A549 (cell line): ENCODE results near the gene SNX27. TPM values are rescaled to one million over a fixed set of nuclear protein-coding genes. Genes with fewer than 3 reads are reported as not detected.

Experiments used
- ATAC-seq, 2 experiments: fragments of 200-7000 bp in 1 of 2; fragments of >200 bp in 1 of 2; cut with Nextera tagmentation in 1 of 2; cut with Tn5 transposase in 1 of 2; 3 replicates each; pipeline versions ENCODE4 v1.8.0 to v1.9.1; 2018 to 2020; ENCODE audit warnings: mild to moderate bottlenecking in 1 of 2, moderate library complexity in 1 of 2
- CTCF ChIA-PET: fragments of 300-600 bp; sonication (Branson Sonifier 250); formaldehyde crosslinking; extraction: SDS; loops from one replicate; lab custom pipeline; 2021; ENCODE audit warnings: antibody characterized with exemption, inconsistent platforms; lab: Yijun Ruan, JAX
- POLR2A ChIA-PET: fragments of 350-600 bp; formaldehyde crosslinking; extraction: SDS; loops from one replicate; lab custom pipeline; 2021; ENCODE audit warnings: antibody characterized with exemption, inconsistent platforms; lab: Yijun Ruan, JAX
- DNase-seq, 2 experiments: peaks; one replicate each; pipeline versions ENCODE4 v3.0.0 to v3.0.0-alpha.2; 2011 to 2016; ENCODE audit warnings: low read depth in 1 of 2, low spot score in 1 of 2
- FAIRE-seq: peaks from 2 replicates; lab custom pipeline; 2011; peaks lifted over from hg19 to GRCh38; lab: Jason Lieb, UNC
- H3K27ac ChIP-seq, 2 experiments: fragments of >200 bp; sonication (Bioruptor Twin); formaldehyde crosslinking; 3 replicates each; pipeline ENCODE4 v1.5.1; 2016 to 2017
- H3K4me1 ChIP-seq: fragments of >200 bp; sonication (Bioruptor Twin); formaldehyde crosslinking; 3 replicates; pipeline ENCODE4 v1.6.1; 2016
- H3K4me2 ChIP-seq: fragments of >200 bp; sonication (Bioruptor Twin); formaldehyde crosslinking; 3 replicates; pipeline ENCODE4 v1.6.1; 2016
- H3K4me3 ChIP-seq: fragments of >200 bp; sonication (Bioruptor Twin); formaldehyde crosslinking; 3 replicates; pipeline ENCODE4 v1.5.1; 2016
- H3K9me3 ChIP-seq: fragments of >200 bp; sonication (Bioruptor Twin); formaldehyde crosslinking; 3 replicates; pipeline ENCODE4 v1.6.1; 2016
- EHF ChIP-seq: fragments of 250-450 bp; sonication (Bioruptor Pico); IDR thresholded peaks from 2 replicates; pipeline ENCODE4 v1.5.0; 2020; ENCODE audit warnings: mild to moderate bottlenecking
- EHMT2 ChIP-seq: fragments of 200-600 bp; sonication (generic); IDR thresholded peaks from 2 replicates; pipeline ENCODE4 v1.6.1; 2016; ENCODE audit warnings: antibody characterized with exemption, low read depth, mild to moderate bottlenecking, moderate library complexity
- EP300 ChIP-seq, 2 experiments: fragments of >200 bp; sonication (Bioruptor Twin); formaldehyde crosslinking; IDR thresholded peaks; 2 replicates in 1 of 2; 3 replicates in 1 of 2; pipeline ENCODE4 v1.6.1; 2016 to 2017
- ESRRA ChIP-seq: fragments of 150-350 bp; IDR thresholded peaks from 2 replicates; pipeline ENCODE4 v1.6.1; 2014; ENCODE audit warnings: mild to moderate bottlenecking, low read length, borderline replicate concordance
- HEYL ChIP-seq: fragments of 250-450 bp; sonication (Bioruptor Pico); IDR thresholded peaks from 2 replicates; pipeline ENCODE4 v1.8.0; 2021; ENCODE audit warnings: mild to moderate bottlenecking, moderate library complexity
- HOXB5 ChIP-seq: fragments of 250-450 bp; sonication (Bioruptor Pico); IDR thresholded peaks from 2 replicates; pipeline ENCODE4 v1.5.0; 2020; ENCODE audit warnings: mild to moderate bottlenecking, moderate library complexity
- KDM1A ChIP-seq: fragments of 200-600 bp; sonication (generic); IDR thresholded peaks from 2 replicates; pipeline ENCODE4 v1.6.1; 2016; ENCODE audit warnings: low read depth, mild to moderate bottlenecking
- MAFK ChIP-seq: fragments of 450-650 bp; IDR thresholded peaks from 2 replicates; pipeline ENCODE4 v1.6.1; 2014; ENCODE audit not compliant: partially characterized antibody
- NR3C1 ChIP-seq: fragments of >200 bp; sonication (Bioruptor Twin); formaldehyde crosslinking; IDR thresholded peaks from 3 replicates; pipeline ENCODE4 v1.6.1; 2017
- POLR2AphosphoS2 ChIP-seq: conservative IDR thresholded peaks from 2 replicates; pipeline ENCODE4 v1.6.1; 2012; ENCODE audit warnings: low read length, improper control_type of control experiment, inconsistent platforms
- RARB ChIP-seq: fragments of 250-450 bp; sonication (Bioruptor Pico); IDR thresholded peaks from 2 replicates; pipeline ENCODE4 v1.8.0; 2021; ENCODE audit warnings: mild to moderate bottlenecking, moderate library complexity
- ZFP36 ChIP-seq: fragments of 450-650 bp; IDR thresholded peaks from 2 replicates; pipeline ENCODE4 v1.6.1; 2014; ENCODE audit warnings: borderline replicate concordance; ENCODE audit not compliant: partially characterized antibody
- WGBS: methylation state at CpG from one replicate; pipeline ENCODE4 v1.1.6; 2017; ENCODE audit errors: missing lambda C conversion rate; 5-methylcytosine and 5-hydroxymethylcytosine counted together
- polyA plus RNA-seq, 4 experiments: library from polyadenylated mRNA; depleted of rRNA in 3 of 4; stranded (reverse); fragments of >200 nt; fragmentation: RNase III in 1 of 4; extraction: RNeasy Plus Mini Kit Qiagen cat#74134 plus additional on column Dnase treatment in 1 of 4; gene quantifications; 2 replicates in 3 of 4; 3 replicates in 1 of 4; pipeline ENCODE4 v1.2.3, GENCODE V29; 2011 to 2017
- small RNA-seq, 6 experiments: library from RNA; depleted of rRNA; stranded (forward); fragments of <200 nt; gene quantifications; one replicate each; pipeline ENCODE3, GENCODE V24; 2012

The SNX27 gene
- polyA plus RNA-seq, 2 of the 4 experiments (the other 2 are of a cell fraction) = 13.6 to 29.1 TPM

DNA sequence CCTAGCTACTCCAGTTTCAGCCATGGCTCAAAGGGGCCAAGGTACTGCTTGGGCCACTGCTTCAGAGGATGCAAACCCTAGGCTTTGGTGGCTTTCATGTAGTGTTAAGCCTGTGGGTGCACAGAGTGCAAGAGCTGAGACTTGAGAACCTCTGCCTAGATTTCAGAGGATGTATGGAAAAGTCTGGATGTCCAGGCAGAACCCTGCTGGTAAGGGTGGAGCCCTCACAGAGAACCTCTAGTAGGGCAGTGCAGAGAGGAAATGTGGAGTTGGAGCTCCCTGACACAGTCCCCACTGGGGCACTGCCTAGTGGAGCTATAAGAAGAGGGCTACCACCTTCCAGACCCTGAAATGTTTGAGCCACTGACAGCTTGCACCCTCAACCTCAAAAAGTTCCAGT, 125.6 kb downstream of the SNX27 start (continued):
- TF ChIP-seq NR3C1 (no peak), ZFP36 (no peak)

DNA sequence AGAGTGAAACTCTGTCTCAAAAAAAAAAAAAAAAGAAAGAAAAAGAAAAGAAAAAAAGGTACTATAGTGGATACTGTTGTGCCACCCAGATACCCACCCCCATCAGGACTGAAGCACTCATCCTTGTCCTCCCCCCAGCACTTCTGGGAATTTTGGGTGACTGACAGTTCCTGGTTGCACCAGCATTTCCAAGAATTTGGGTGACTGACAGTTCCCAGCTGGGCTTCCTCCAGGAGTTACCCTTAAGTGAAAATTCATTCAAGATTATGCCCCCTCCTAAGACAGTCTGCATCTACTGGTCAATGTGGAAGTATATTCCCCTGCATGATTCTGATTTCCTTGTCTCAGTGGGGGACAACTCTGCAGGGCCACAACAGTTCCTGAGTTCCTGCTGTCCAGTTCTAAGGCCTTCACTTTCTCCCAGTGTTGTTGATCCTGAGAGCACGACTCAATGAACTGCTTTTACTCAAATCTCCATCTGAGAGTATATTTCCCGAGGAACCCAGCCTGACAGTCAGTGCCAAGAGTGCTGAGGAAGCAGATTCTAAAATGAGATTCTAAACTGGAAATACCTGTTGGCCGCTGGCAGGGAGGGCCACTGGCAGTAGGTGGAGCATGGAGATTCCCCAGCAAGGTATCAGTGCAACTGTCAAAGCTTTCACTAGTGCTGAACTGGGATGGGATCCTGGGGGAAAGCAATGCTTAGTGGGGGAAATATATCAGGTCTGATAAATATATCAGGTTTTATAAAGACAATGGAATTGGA, 127.9 kb downstream of the SNX27 start:
- POLR2A ChIA-PET = no interaction called here
- FAIRE-seq (no peak), DNase-seq (no peak), ATAC-seq (no peak)
- H3K4me1 ChIP-seq = no peaks in the 10 kb centered on the region
- no peak overlapping the region for H3K27ac ChIP-seq
- H3K9me3 ChIP-seq = peaks cover 9% of the 10 kb centered on the region
- TF ChIP-seq MAFK (peak; percentile 74), EHMT2 (no peak)
- no peak overlapping the region for H3K4me2 ChIP-seq
- CTCF ChIA-PET = interaction anchor here (0.6 to 3.1 kb wide), 6 partner anchors 11 to 272 kb away, joined by 5 to 17 read pairs (median 7); no protein-coding TSS in a partner anchor
- 30% methylated on average over 3 of the region's 3 CpGs for WGBS
- H3K4me3 ChIP-seq = no peak overlapping the region

DNA sequence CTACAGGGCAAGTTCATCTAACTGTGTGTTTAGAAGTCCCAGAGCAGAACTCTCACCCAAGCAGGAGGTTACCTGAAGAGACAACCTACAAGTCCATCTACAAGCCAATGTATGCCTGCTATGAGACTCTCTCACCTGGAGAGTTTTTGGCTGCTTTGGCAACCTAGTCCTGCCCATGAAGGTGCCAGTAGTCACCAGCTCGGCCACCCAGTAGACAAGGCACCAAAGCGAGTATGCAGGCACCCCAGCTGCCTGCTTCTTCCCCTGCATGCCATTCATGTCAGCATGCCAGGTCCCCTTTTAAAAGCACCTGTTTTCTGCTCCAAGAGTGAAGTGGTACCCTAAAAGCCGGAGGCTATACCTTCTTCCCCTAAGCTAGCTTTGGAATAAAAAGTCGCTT, 129.7 kb downstream of the SNX27 start:
- CTCF ChIA-PET = interaction anchor here (0.9 to 1.4 kb wide), 2 partner anchors 15 to 148 kb away, joined by 3 to 5 read pairs; no protein-coding TSS in a partner anchor
- Histone ChIP-seq H3K4me3 (no peak overlapping the region), H3K4me2 (no peak overlapping the region), H3K9me3 (peaks cover 9% of the 10 kb centered on the region)
- ATAC-seq (no peak), FAIRE-seq (no peak), DNase-seq (no peak)
- no peak for TF ChIP-seq ZFP36
- TF ChIP-seq EHF (CRISPR knock-in tag) = no peak
- no peak for TF ChIP-seq HOXB5
- TF ChIP-seq POLR2AphosphoS2 = no peak
- no peak for TF ChIP-seq RARB (CRISPR knock-in tag)
- no peak for TF ChIP-seq KDM1A
- TF ChIP-seq HEYL (CRISPR knock-in tag) = no peak
- TF ChIP-seq ESRRA = no peak
- no peak for TF ChIP-seq EP300 (IDR thresholded peaks at IDR 0.05)
- TF ChIP-seq, all 56 proteins: peak for 0
- POLR2A ChIA-PET = no interaction called here
- no peak overlapping the region for H3K27ac ChIP-seq
- no peaks in the 10 kb centered on the region for H3K4me1 ChIP-seq
- WGBS = 67% methylated on average over 4 of the region's 4 CpGs

Small RNAs within 50 kb of the gene (small RNA-seq; reads per million reads assigned to genes)
- gene RNU6-1062P = 0 to 4.3 (median 0) reads per million in 6 experiments
- gene RNU6-662P = 0 reads per million in 6 experiments

Other genes with a start within 250 kb of the SNX27 start
- 28.6 and 35.4 TPM in 2 replicates for gene SELENBP1, start 239.3 kb upstream of the SNX27 start, polyA plus RNA-seq (2011; rRNA removed)
- 9.0 to 12.8 TPM (median 12.6 TPM) in 3 replicates for gene SELENBP1, start 239.3 kb upstream of the SNX27 start, polyA plus RNA-seq (2017; fragmentation: RNase III; extraction: RNeasy Plus Mini Kit Qiagen cat#74134 plus additional on column Dnase treatment)
- 405 and 431 TPM in 2 replicates for gene PSMB4, start 212.5 kb upstream of the SNX27 start, polyA plus RNA-seq (2011; rRNA removed)
- 366 to 384 TPM (median 383 TPM) in 3 replicates for gene PSMB4, start 212.5 kb upstream of the SNX27 start, polyA plus RNA-seq (2017; fragmentation: RNase III; extraction: RNeasy Plus Mini Kit Qiagen cat#74134 plus additional on column Dnase treatment)
- 44.1 and 64.0 TPM in 2 replicates for gene POGZ, start 152.6 kb upstream of the SNX27 start, polyA plus RNA-seq (2011; rRNA removed)
- gene POGZ, start 152.6 kb upstream of the SNX27 start, polyA plus RNA-seq (2017; fragmentation: RNase III; extraction: RNeasy Plus Mini Kit Qiagen cat#74134 plus additional on column Dnase treatment) = 20.8 to 22.0 TPM (median 21.9 TPM) in 3 replicates
- 1.8 and 2.1 TPM in 2 replicates for gene CGN, start 100.7 kb upstream of the SNX27 start, polyA plus RNA-seq (2011; rRNA removed)
- 2.3 to 3.0 TPM (median 2.4 TPM) in 3 replicates for gene CGN, start 100.7 kb upstream of the SNX27 start, polyA plus RNA-seq (2017; fragmentation: RNase III; extraction: RNeasy Plus Mini Kit Qiagen cat#74134 plus additional on column Dnase treatment)
- 24.5 and 27.5 TPM in 2 replicates for gene TUFT1, start 71.7 kb upstream of the SNX27 start, polyA plus RNA-seq (2011; rRNA removed)
- 21.1 to 31.1 TPM (median 26.7 TPM) in 3 replicates for gene TUFT1, start 71.7 kb upstream of the SNX27 start, polyA plus RNA-seq (2017; fragmentation: RNase III; extraction: RNeasy Plus Mini Kit Qiagen cat#74134 plus additional on column Dnase treatment)
- not detected in 2 replicates for gene CELF3, start 104.8 kb downstream of the SNX27 start, polyA plus RNA-seq (2011; rRNA removed)
- not detected in 3 replicates for gene CELF3, start 104.8 kb downstream of the SNX27 start, polyA plus RNA-seq (2017; fragmentation: RNase III; extraction: RNeasy Plus Mini Kit Qiagen cat#74134 plus additional on column Dnase treatment)
- gene RIIAD1, start 109.5 kb downstream of the SNX27 start, polyA plus RNA-seq (2011; rRNA removed) = not detected in 2 replicates
- not detected in 3 replicates for gene RIIAD1, start 109.5 kb downstream of the SNX27 start, polyA plus RNA-seq (2017; fragmentation: RNase III; extraction: RNeasy Plus Mini Kit Qiagen cat#74134 plus additional on column Dnase treatment)
- 120 and 146 TPM in 2 replicates for gene MRPL9, start 151.4 kb downstream of the SNX27 start, polyA plus RNA-seq (2011; rRNA removed)
- 84.1 to 88.6 TPM (median 84.6 TPM) in 3 replicates for gene MRPL9, start 151.4 kb downstream of the SNX27 start, polyA plus RNA-seq (2017; fragmentation: RNase III; extraction: RNeasy Plus Mini Kit Qiagen cat#74134 plus additional on column Dnase treatment)
- 7.7 and 10.2 TPM in 2 replicates for gene TDRKH, start 178.4 kb downstream of the SNX27 start, polyA plus RNA-seq (2011; rRNA removed)
- 7.9 to 8.8 TPM (median 8.4 TPM) in 3 replicates for gene TDRKH, start 178.4 kb downstream of the SNX27 start, polyA plus RNA-seq (2017; fragmentation: RNase III; extraction: RNeasy Plus Mini Kit Qiagen cat#74134 plus additional on column Dnase treatment)
- not detected in 2 replicates for gene LINGO4, start 193.4 kb downstream of the SNX27 start, polyA plus RNA-seq (2011; rRNA removed)
- gene LINGO4, start 193.4 kb downstream of the SNX27 start, polyA plus RNA-seq (2017; fragmentation: RNase III; extraction: RNeasy Plus Mini Kit Qiagen cat#74134 plus additional on column Dnase treatment) = not detected in 3 replicates
- gene RORC, start 219.8 kb downstream of the SNX27 start, polyA plus RNA-seq (2011; rRNA removed) = 0.24 and 0.25 TPM in 2 replicates
- gene RORC, start 219.8 kb downstream of the SNX27 start, polyA plus RNA-seq (2017; fragmentation: RNase III; extraction: RNeasy Plus Mini Kit Qiagen cat#74134 plus additional on column Dnase treatment) = 0.06 TPM in 1 of 3 replicates, not detected in the others
- gene C2CD4D, start 227.8 kb downstream of the SNX27 start, polyA plus RNA-seq (2011; rRNA removed) = not detected in 2 replicates
- gene C2CD4D, start 227.8 kb downstream of the SNX27 start, polyA plus RNA-seq (2017; fragmentation: RNase III; extraction: RNeasy Plus Mini Kit Qiagen cat#74134 plus additional on column Dnase treatment) = not detected in 3 replicates
- not detected in 2 replicates for gene THEM5, start 241.7 kb downstream of the SNX27 start, polyA plus RNA-seq (2011; rRNA removed)
- gene THEM5, start 241.7 kb downstream of the SNX27 start, polyA plus RNA-seq (2017; fragmentation: RNase III; extraction: RNeasy Plus Mini Kit Qiagen cat#74134 plus additional on column Dnase treatment) = not detected in 3 replicates